Inflammatory macrophage treated with lipopolysaccharide for 4 hours (primary cell): ENCODE measurements around the gene DMD.
"Not testable (repeated sequence)": the region's sequence is repeated elsewhere in the genome, so short reads cannot be mapped to it uniquely, and the experiment has no call there.

Experiments
- DNase-seq: peaks from one replicate; pipeline ENCODE4 v3.0.0-alpha.2; 2020

DMD gene

GRCh38 chrX:33211356-33212260 lies at the start of gene DMD:
DMD (minus strand) TSS chrX:33211549; CDS start chrX:33211312, 237 bp downstream.
- DNase-seq, result no peak

GRCh38 chrX:33252306-33252825 lies 41.0 kb upstream of the DMD start:
- DNase-seq, result no peak

- DNase-seq, result no peak
Observed at GRCh38 chrX:33218819-33219218, 7.5 kb upstream of the DMD start.

GRCh38 chrX:33210156-33210555 lies 1.2 kb downstream of the DMD start:
- DNase-seq, result no peak

DNA sequence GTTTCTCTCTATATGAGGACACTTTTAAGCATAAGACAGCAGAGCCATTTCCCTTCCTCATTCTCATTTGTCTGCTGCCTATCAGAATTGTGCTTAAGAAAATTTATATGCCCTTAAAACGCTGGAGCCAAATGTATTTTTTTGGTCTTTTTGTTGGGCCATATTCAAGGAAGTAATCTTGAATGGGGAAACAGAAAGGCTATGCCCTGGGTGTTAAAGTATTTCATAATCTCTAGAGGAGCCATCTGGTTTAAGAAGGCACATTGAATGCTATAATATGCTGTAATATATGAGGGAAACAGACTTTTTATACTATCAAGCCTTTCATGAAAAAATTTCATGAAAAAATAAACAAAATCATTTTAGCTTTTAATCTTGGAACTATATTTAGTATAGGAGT lies 4.3 kb downstream of the DMD start:
- DNase-seq, result no peak

DNA sequence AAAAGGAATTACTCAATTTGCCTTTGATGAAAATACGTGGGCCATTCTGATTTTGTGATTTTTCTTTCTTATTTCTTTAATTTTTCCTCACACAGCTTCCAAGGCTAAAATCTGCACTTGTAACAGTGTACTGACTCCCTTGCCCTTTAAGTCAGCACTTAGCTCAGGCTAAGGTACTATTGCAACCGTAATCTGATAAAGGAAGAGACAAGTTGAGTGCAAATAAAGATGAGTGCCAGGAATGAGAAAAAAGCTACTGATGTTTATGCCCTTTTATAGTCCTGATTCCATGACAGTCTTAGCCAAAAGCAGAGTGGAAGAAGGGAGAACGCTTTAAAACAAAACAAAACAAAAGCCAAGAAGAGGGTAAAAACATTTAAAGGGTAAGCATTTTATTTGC lies 6.0 kb downstream of the DMD start:
- no peak for DNase-seq

DNA sequence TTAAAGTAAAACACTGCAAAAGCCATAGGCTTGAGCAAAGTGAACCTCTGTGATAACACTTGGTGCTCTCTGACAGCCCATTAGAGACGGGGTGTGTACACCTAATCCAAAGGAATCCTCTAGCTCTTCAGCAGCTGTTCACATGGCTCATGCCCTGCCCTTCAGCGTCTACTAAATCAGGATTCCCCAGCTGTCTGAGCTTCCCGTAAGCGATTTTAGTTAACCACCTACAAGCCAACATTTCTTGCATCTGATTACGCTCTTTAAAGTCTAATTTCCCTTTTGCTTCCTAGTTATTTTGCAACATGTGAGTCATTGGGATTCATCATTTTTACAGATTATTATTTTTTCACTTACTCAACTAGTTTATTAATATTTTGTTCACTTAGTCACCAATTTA lies 6.5 kb downstream of the DMD start:
- DNase-seq, result no peak

GRCh38 chrX:33198561-33199279 lies 12.6 kb downstream of the DMD start:
- DNase-seq, result no peak

DNA sequence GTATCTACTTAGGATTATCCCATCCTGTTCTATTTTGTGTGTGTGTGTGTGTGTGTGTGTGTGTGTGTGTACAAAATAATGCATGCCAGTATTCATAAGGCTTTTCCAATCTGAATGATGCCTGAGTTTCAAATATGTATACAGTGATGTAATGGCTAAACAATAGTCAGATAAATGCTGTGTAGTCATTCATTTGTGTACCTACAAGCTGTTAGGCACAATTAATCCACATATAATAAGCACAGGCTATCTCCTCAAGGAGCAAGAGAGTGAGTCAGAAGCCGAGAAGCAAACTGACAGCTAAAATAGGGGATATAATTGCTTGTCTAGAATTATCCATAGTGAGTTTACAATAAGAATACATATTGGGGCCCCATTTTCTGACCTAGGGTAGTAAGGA lies 15.7 kb downstream of the DMD start:
- DNase-seq, result no peak

- DNase-seq, result no peak
Observed at GRCh38 chrX:33194876-33195433, 16.4 kb downstream of the DMD start.

- no peak for DNase-seq
Observed at GRCh38 chrX:33194289-33194688, 17.1 kb downstream of the DMD start.

- no peak for DNase-seq
Observed at GRCh38 chrX:33190016-33190415, 21.3 kb downstream of the DMD start.

- DNase-seq, result no peak
Observed at GRCh38 chrX:33188881-33189280, 22.5 kb downstream of the DMD start.

- DNase-seq, result no peak
Observed at GRCh38 chrX:33188286-33188685, 23.1 kb downstream of the DMD start.

GRCh38 chrX:33184803-33185202 lies 26.5 kb downstream of the DMD start:
- not testable (repeated sequence) for DNase-seq

- no peak for DNase-seq
Observed at GRCh38 chrX:33183361-33183760, 28.0 kb downstream of the DMD start.

DNA sequence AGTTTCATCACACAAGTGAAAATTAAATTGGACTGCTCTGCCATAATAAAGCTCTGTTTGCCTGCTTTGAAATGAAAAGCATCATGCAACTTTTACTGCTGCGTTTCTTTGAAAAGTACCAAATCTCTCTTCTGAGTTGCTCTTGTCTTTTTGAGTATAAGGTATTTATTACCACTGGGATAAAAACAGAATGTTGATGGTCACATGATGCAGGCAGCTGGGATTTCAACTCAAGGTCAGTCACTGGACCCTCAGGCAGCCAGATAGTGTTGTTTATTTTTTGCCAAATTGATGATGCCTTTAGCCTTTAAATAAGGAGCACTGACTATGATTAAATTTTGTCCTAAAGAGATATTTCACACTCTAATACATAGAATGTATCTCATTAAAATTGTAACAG lies 32.7 kb downstream of the DMD start:
- no peak for DNase-seq

GRCh38 chrX:33178218-33178617 lies 33.1 kb downstream of the DMD start:
- DNase-seq, result no peak

GRCh38 chrX:33175201-33175600 lies 36.1 kb downstream of the DMD start:
- DNase-seq, result no peak

DNA sequence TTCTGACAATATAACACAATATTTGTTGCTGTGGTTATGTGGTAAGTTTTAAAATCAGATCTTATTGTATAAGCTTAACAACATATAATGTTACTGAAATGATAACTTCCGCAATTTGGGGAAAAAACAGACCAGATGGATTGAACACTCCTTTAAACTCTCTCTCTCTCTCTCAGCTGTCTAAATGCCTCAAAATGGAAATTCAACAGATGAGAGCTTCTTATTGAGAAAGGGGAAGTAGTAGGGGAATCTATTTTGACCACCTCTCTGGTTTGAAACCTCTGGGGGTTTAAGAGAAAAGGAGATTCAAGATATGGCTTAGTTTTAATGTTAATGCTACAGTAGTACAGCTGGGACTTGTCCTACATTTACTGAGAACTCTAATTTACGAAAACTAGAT lies 40.3 kb downstream of the DMD start:
- DNase-seq, result no peak

DNA sequence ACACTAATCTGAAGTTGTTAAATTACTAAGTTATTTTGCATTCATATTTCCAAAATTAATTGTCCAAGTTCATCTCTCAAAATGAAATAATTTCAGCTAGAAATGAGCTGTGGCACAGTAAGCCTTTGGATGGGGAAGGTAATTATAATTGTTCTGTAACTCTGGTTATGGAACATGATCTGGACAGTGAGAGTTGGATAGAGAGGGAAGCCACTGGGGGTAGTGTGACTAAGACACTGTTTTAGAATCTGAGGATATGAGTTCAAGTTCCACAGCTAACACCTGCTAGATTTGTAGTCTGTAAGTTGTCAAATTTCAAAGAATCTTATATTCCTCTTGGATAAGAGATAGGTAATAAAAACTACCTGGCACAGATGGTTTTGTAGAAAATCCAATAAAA lies 49.5 kb downstream of the DMD start:
- DNase-seq, result no peak

GRCh38 chrX:33160273-33160672 lies 51.1 kb downstream of the DMD start:
- no peak for DNase-seq

GRCh38 chrX:33156152-33156726 lies 55.1 kb downstream of the DMD start:
- no peak for DNase-seq
